ENCODE data around the gene FRMD8. TPM values are rescaled to one million over a fixed set of nuclear protein-coding genes. Genes with fewer than 3 reads are reported as not detected.

The FRMD8 gene
- total RNA-seq, 1 donor from 2014 or later, result 53.3 TPM

DNA sequence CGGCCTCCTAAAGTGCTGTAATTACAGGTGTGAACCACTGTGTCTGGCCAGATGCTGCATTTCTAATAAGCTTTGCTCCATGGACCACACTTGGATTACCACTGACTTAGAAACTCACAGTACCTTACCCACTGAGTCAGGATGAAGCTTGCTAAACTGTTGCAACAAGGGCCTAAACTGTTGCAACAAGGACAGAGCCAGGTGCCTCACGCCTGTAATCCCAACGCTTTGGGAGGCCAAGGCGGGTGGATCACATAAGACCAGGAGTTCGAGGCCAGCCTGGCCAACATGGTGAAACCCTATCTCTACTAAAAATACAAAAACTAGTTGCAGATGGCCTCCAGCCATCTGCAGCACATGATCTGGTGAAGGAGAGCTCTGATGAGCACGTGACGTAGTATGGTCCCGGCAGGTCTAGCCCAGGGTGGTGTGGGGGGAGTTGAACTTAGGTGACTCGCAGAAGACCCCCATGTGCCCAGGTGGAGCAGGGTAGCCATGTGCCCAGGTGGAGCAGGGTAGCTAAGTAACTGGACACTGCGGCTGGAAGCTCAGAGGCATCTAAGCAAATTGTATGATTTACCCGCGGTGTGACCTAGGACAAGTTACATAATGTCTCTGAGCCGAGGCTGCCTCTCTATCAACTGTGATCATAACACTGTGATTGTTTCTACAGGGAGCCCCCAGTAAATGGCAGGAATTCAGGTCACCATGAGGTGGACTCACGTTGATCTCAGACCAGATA lies 12.4 kb upstream of the FRMD8 start:
- no peak for DNase-seq (ENCODE audit: extremely low spot score in 2 of 2)
- H3K36me3 ChIP-seq, result no peaks in the 10 kb centered on the region
- no peak overlapping the region for H3K27ac ChIP-seq
- intact Hi-C loops (cut with DNase I), result no loop called here
- TF ChIP-seq, protein P1, sequence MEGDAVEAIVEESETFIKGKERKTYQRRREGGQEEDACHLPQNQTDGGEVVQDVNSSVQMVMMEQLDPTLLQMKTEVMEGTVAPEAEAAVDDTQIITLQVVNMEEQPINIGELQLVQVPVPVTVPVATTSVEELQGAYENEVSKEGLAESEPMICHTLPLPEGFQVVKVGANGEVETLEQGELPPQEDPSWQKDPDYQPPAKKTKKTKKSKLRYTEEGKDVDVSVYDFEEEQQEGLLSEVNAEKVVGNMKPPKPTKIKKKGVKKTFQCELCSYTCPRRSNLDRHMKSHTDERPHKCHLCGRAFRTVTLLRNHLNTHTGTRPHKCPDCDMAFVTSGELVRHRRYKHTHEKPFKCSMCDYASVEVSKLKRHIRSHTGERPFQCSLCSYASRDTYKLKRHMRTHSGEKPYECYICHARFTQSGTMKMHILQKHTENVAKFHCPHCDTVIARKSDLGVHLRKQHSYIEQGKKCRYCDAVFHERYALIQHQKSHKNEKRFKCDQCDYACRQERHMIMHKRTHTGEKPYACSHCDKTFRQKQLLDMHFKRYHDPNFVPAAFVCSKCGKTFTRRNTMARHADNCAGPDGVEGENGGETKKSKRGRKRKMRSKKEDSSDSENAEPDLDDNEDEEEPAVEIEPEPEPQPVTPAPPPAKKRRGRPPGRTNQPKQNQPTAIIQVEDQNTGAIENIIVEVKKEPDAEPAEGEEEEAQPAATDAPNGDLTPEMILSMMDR (IDR thresholded peaks at IDR 0.05), result no peak
- TF ChIP-seq POLR2AphosphoS5 (IDR thresholded peaks at IDR 0.05; ENCODE audit: insufficient read depth in 1 of 2, low read depth in 1 of 2), result no peak
- no peak for TF ChIP-seq POLR2A (IDR thresholded peaks at IDR 0.05)
- no peaks in the 10 kb centered on the region for H3K27me3 ChIP-seq
- H3K4me1 ChIP-seq, result no peaks in the 10 kb centered on the region
- H3K9me3 ChIP-seq, result no peaks in the 10 kb centered on the region
- H3K4me3 ChIP-seq, result no peak overlapping the region

DNA sequence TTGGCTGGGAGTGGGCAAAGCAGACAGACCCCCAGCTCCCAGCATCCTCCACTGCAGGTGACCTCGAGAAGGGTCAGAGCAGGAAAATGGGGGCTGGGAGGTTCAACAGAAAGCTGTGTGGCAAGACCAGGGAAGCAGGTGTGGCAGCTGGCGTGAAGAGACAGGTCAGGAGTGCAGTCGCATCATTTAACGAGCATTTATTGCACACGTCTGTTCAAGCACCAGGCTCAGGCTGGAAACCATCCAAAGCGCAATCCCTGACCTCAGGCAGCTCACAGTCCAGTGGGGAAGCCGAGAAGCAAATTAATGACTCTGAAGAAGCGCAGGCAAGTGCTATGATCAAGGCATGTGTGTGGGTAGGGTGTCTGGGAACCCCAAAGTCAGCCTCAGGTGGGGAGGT lies 11.4 kb upstream of the FRMD8 start:
- DNase-seq (ENCODE audit: extremely low spot score in 2 of 2), result no peak
- Histone ChIP-seq H3K36me3 (no peaks in the 10 kb centered on the region), H3K4me1 (peaks cover 1% of the 10 kb centered on the region), H3K27me3 (no peaks in the 10 kb centered on the region), H3K4me3 (no peak overlapping the region), H3K27ac (no peak overlapping the region), H3K9me3 (no peaks in the 10 kb centered on the region)
- intact Hi-C loops (cut with DNase I), result no loop called here
- TF ChIP-seq POLR2A (IDR thresholded peaks at IDR 0.05), result no peak
- no peak for TF ChIP-seq POLR2AphosphoS5 (IDR thresholded peaks at IDR 0.05; ENCODE audit: insufficient read depth in 1 of 2, low read depth in 1 of 2)
- TF ChIP-seq, protein P1 (IDR thresholded peaks at IDR 0.05), result no peak

DNA sequence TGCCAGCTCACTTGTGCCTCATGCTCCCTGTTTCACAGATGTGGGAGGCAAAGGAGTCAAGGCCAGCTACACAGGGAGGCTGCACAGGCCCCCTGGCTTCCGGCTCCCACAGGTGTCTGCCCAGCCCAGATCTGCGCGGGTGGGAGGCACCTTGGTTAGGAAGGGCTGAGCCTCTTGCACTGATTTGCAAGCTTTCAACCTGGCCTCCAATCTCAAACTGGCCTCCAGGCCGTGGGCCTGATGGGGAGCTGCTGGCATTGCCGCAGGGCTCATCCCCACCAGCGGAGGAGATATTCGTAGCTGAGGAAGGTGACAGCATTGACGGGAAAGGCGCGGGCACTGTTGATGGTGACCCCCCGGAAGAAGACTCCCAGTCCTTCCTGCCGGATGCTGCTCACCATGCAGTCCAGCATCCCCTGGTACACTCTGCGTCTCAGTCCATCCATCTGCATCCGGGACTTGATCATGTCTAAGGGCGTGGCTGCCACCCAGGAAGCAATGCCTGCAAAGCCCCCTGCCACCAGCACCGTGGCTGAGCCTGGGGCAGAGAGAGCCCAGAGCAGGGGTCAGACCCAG lies 10.2 kb upstream of the FRMD8 start:
- H3K27ac ChIP-seq, result no peak overlapping the region
- H3K4me1 ChIP-seq, result peaks cover 13% of the 10 kb centered on the region
- DNase-seq (ENCODE audit: extremely low spot score in 2 of 2), result no peak
- H3K9me3 ChIP-seq, result no peaks in the 10 kb centered on the region
- TF ChIP-seq POLR2AphosphoS5 (IDR thresholded peaks at IDR 0.05; ENCODE audit: insufficient read depth in 1 of 2, low read depth in 1 of 2) (no peak), POLR2A (IDR thresholded peaks at IDR 0.05) (no peak)
- TF ChIP-seq, protein P1 (IDR thresholded peaks at IDR 0.05), result no peak
- no peaks in the 10 kb centered on the region for H3K27me3 ChIP-seq
- H3K36me3 ChIP-seq, result no peaks in the 10 kb centered on the region
- no peak overlapping the region for H3K4me3 ChIP-seq
- intact Hi-C loops (cut with DNase I), result no loop called here

DNA sequence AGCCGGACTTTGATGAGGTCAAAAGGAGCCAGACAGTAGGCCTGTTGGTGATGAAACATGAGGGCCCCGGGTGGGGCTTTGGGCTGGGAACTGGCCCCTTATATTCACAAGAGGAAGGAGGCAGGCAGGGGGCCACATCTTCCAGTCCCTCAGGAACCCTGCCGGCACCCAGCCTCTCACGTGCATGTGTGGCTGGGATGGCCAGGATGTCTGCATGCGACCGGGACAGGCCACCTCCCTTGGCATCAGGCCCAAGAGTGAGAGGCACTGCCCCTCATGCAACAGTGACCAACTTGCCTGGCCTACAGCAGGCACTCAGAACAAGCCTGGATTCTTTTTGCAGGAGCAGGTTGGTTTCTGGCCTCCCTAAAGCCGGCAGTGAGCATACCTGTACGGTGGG lies 9.4 kb upstream of the FRMD8 start:
- Histone ChIP-seq H3K4me1 (peaks cover 21% of the 10 kb centered on the region), H3K9me3 (no peaks in the 10 kb centered on the region), H3K36me3 (no peaks in the 10 kb centered on the region), H3K27ac (no peak overlapping the region), H3K4me3 (no peak overlapping the region), H3K27me3 (no peaks in the 10 kb centered on the region)
- TF ChIP-seq, protein P1 (IDR thresholded peaks at IDR 0.05), result no peak
- intact Hi-C loops (cut with DNase I), result no loop called here
- no peak for DNase-seq (ENCODE audit: extremely low spot score in 2 of 2)

DNA sequence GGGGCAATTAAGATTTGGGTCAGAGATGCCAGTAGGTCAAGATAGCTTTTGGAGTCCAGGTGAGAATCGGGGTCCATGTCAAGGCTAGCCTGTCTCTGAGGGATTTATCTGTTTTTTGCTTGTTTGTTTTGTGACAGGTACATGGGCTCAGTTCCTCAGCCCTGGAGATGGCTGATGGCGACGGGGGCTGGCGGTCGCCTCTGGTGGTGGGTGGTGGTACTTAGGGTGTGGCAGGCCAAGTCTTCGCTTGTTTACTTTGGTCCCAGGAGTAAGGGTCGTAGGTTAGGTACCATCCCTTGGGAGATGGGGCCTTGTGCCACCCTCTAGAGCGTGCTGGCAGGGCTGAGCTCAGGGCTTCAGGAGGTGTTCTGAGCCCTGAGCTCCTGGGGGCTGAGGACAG lies 8.7 kb upstream of the FRMD8 start:
- H3K4me3 ChIP-seq, result no peak overlapping the region
- intact Hi-C loops (cut with DNase I), result loop anchor here (2.0 kb wide), 1 partner anchor 23 kb away; the partner anchor contains the start of gene TIGD3
- TF ChIP-seq, protein P1 (IDR thresholded peaks at IDR 0.05), result no peak
- TF ChIP-seq POLR2AphosphoS5 (IDR thresholded peaks at IDR 0.05; ENCODE audit: insufficient read depth in 1 of 2, low read depth in 1 of 2) (no peak), POLR2A (IDR thresholded peaks at IDR 0.05) (no peak)
- H3K27me3 ChIP-seq, result no peaks in the 10 kb centered on the region
- H3K27ac ChIP-seq, result no peak overlapping the region
- no peaks in the 10 kb centered on the region for H3K36me3 ChIP-seq
- peaks cover 26% of the 10 kb centered on the region for H3K4me1 ChIP-seq
- H3K9me3 ChIP-seq, result no peaks in the 10 kb centered on the region
- DNase-seq (ENCODE audit: extremely low spot score in 2 of 2), result no peak
